KG1 (cell line): ENCODE results near the gene POLR2J.
"Not testable (repeated sequence)": the region's sequence is repeated elsewhere in the genome, so short reads cannot be mapped to it uniquely, and the experiment has no call there.

Experiments
- DNase-seq: peaks from one replicate; lab custom pipeline; 2025; lab: John Stamatoyannopoulos, UW

Gene POLR2J

DNA sequence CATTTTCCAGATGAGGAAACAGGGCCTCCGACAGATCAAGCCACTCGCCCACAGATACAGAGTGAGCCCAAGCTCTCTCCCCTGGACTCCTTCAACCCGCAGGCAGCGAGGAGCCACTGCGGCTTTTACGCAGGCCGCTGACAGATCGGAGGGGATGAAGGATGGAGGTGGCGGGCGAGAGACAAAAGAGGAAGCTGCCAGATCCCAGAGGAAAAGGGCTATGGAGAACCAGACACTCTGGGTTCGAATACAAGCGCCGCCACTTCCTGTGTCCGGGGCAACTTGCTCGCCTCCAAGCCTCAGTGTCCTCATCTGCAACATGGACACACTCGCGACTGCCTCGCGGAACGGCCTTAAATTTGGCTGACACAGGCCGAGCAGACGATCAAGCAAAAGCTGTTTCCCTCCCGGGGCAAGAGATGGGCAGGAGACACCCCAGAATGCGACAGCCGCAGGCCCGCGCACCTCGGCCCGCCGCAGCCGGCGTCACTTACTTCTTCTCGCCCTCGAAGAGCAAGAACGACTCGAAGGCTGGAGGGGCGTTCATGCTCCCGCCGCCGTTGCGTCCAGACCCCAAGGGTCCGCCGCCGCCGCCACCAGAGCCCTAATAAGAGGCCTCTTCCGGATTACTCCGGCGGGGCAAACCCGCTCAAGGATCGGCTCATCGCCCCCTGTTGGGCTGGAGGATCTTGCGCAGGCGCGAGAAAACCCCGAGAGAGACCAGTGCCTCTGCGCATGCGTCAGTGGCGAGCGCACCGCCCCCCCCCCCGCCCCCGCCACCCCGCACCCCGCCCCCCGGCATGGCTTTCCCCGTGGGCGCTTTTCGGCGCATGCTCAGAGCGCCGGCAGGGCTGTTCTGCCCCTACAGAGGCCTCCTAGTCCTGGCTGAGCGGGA is at the start of gene POLR2J:
POLR2J (minus strand) TSS at position 609 of the 895 bp plus-strand sequence; CDS start at position 547, 62 bp downstream.
- not testable (repeated sequence) for DNase-seq

DNA sequence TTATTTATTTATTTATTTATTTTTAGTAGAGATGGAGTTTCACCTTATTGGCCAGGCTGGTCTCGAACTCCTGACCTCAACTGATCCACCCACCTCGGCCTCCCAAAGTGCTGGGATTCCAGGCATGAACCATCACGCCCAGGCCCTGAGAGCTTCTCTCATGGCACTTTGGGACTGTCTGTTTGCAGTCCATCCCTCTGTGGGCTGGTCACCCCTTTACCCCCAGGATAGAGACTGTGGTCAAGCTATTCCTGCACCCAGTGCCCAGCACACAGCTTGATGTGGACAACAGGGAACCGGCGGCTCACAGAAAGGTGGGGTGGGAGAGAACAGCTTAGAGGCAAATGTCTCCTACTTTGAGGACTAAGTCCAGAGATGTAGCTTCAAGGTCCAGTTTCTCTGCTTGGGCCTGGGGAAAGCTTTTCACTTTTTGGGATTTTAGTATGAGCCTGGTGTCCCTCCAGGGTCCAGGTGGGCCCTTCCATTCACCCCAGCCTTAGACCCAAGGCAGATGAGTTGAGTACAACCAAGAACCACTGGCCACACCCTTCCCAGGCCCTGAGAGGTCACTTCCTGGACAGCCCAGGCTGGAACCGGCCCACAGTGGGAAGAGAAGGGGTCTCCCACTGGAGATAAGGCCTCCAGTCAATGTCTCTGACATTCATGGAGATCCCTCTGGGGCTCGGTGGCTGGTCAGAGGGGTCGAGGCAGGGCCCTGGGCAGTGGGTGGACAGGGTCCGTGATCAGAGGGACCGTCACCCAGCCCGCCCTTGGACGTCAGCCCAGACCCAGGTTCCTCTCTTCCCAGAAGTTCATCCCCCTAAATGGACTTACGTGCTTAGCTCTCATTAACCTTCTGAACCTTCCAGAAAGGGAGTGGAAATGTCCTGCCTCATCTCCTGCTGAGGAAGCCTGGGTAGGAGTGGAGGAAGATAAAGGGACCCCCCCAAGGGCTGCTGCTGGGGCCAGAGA is 49.4 kb upstream of the POLR2J start:
- not testable (repeated sequence) for DNase-seq

DNA sequence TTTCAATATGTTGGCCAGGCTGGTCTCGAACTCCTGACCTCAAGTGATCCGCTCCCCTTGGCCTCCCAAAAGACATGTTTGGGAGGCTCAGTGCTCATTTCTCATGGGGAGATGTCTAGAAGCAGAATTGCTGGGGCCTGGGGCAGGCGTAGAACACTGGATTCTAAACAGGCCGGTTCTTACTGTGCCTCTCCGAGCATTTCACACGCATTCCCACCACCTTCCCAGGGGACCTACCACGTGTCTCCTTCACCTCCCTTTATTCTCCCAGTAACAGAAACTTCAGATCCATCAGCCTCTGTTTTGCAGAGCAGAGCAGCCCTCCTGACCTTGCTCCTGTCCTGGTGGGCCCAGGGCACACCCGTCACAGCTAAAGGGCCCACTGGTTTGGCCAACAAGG is 48.5 kb upstream of the POLR2J start:
- not testable (repeated sequence) for DNase-seq

DNA sequence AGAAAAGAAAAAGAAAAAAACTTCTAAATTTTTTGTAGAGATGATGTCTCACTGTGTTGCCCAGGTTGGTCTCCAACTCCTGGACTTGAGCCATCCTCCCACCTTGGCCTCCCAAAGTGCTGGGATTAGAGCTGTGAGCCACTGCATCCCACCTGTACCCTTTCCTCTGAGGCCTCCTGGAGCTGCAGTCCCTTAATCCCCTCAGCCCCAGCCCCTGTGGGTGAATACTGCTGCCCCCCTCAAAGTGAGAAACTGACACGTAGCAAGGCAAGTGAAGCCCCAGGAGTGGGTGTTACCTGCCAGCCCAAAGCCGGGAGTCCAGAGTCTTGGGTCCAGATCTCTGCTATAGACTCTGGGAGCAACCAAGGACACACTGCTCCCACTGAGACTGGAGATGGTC is 46.1 kb upstream of the POLR2J start:
- not testable (repeated sequence) for DNase-seq

DNA sequence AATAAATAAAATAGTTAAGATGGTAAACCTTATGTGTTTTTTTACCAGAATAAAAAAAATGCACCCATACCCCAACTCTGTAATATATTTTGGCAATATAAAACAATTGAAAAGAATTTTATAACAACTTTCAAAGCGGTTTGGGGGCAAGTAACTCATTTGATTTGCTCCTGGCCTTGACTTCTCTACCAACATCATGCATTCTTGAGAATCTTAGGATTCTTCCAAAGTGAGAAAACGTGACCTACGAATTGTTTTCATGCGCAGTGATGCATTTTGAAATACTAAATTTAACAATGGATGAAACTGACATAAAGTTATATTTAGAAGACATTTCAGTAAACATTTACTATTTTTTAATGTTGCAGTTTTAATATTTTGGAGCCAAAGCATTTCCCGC is 42.1 kb upstream of the POLR2J start:
- not testable (repeated sequence) for DNase-seq

DNA sequence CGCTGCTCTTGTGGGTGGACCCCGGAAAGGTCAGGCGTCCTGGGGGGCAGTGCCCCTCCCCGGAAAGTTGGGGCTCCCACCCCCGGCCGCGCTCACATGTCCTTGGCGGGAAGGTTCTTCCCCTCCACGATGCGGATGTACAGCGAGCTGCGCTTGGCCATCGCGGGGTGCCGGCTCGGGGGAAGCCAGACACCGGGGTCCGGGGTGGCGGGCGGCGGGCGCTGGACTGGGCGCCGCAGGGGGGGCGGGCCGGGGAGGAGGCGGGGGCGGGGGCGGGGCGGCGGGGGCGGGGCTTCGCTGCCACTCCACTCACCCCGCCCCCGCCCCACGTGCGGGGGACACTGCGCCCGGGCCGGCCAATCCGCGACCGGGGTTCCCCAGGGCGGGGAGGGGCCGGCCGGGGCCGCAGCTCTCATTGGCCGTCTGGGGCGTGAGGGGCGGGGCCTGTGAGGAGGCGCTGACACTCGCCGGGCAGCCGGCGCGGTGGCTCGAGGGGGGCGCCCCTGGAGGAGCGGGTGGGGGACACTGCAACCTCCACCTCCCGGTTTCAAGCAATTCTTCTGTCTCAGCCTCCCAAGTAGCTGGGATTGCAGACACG is 38.9 kb upstream of the POLR2J start, which contains the start of gene RASA4B:
RASA4B (minus strand) TSS at position 228 of the 598 bp plus-strand sequence; CDS start at position 161, 67 bp downstream.
- not testable (repeated sequence) for DNase-seq

DNA sequence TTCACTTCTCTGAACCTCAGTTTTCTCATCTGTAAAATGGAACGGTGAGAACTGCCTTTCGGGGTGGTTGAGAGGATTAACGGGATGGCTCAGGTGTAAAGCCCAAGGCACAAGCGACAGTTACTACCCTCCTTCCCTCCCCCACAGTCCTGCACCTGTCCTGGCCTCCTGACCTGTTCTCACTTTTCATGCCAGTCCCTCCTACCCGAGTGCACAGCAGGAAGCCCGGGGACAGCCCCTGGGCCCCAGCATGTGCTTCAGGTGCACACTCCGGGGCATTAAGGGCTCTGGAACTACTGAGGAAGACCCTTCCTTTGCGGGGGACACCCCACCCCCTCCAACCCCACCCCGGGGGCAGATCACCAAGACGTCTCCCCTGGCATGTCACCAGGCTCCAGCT is 38.2 kb upstream of the POLR2J start:
- not testable (repeated sequence) for DNase-seq

DNA sequence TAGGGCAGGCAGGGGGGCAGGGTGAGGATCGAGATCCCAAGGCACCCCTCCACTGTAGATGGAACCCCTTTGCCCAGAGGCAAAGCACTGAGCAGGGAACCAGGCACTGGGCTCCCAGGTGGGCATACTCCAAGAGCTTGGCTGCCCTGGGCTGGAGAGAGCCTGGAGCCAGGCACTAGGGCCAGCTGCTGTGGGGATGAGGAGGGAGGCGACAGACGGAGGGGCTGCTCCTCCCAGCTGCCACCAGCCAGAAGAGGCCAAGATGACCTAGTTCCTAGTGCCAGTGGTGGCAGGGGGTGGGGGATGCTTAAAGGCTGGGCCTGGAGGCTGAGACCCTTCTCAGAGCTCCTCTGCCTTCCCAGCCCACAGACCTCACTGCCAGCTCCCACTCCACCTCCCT is 37.2 kb upstream of the POLR2J start:
- DNase-seq, result not testable (repeated sequence)

DNA sequence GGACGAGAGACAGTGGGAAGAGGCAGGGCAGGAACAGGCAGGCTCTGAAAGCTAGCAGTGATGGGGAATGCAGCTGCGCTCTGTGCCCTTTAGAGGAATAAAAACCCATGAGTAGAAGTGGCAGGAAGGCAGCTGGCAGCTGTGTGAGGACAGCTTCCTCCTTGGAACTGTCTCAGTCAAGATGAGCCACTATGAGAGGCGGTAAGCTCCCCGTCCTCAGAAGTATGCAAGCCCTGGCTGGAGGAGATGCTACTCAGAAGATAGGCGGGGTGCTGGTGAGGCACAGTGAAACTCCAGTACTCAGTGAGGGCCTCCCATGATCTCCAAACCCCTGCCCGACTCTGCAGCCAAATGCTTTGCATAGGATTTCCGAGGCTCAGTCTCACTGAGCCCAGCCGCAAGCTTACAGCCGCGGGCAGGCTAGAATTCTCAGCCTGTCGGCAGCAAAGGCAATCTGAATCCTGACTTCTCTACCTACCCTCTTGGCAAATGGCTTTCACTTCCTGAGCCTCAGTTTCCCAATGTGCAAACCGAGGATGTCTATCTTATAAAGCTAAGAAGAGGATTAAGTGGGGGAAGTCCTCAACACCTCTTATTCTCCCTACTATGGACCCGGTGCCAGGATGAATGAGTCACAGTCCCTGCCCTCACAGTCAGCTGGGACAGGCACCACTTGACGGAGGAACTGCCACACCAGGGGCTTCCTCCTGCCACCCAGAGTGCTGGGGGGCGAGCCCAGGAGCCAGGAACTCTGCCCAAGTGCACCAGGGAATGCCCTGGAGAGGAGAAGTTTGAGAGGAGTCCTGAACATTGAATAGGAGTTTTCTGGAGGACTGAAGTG is 36.4 kb upstream of the POLR2J start:
- not testable (repeated sequence) for DNase-seq

DNA sequence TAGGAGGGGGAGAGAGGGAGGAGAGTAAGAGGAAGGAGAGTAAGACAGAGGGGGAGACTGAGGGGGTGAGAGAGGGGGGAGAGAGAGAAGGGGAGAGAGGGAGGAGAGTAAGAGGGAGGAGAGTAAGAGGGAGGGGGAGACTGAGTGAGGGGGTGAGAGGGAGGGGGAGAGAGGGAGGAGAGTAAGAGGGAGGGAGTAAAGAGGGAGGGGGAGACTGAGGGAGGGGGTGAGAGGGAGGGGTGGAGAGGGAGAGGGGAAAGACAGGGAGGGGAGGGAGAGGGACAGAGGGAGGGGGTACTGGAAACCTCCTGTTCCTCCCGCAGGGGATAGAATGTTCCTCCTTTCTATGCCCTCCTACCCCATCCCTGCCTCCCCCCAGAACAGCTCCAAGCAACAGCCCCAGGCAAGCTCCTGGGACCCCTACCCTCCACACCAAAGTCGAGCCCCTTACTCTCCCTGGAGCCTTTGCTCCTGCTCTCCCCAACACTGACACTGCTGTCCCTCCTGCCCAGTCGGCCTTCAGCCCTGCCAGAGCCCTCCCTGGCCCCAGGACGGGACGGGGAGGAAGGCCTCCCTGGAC is 34.0 kb upstream of the POLR2J start:
- DNase-seq, result not testable (repeated sequence)

DNA sequence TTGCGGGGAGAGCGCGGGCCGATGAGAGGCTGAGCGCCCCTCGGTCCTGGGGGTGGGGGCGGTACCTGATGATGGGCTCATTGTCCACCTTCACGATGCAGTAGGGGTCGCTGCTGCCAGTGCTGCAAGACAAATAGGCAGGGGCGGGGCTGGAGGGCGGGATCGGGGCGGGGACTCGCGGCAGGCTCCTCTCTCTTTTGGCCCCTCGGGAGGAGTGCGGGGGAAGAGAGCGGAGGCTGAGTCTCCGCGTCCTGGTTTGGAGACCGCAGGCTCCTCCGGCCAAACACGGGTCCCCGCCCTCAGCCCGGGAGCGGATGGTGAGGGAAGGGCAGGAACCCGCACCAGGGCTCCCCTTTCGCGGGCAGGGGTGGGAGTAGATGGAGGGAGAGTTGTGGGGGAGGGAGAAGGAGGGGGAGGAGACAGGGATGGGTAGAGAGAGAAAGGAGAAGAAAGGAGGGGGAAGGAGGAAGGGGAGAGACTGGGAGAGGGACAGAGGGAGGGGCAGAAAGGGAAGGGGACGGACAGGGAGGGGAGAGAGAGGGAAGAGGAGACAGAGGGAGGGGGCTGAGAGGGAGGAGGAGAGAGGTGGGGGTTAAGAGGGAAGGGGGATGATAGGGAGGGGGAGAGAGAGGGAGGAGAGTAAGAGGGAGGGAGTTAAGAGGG is 33.3 kb upstream of the POLR2J start:
- DNase-seq, result not testable (repeated sequence)

DNA sequence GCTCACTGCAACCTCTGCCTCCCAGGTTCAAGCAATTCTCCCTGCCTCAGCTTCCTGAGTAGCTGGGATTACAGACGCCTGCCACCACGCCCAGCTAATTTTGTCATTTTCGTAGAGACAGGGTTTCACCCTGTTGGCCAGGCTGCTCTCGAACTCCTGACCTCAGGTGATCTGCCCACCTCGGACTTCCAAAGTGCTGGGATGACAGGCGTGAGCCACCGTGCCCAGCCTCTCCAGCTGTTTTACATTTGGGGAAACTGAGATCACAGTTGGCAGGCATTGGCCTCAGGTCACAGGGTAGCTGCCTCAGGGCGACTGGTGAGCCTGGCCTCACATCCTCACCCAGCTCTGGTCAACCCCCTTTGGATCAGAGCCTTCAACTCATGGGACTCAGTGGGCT is 31.9 kb upstream of the POLR2J start:
- not testable (repeated sequence) for DNase-seq

DNA sequence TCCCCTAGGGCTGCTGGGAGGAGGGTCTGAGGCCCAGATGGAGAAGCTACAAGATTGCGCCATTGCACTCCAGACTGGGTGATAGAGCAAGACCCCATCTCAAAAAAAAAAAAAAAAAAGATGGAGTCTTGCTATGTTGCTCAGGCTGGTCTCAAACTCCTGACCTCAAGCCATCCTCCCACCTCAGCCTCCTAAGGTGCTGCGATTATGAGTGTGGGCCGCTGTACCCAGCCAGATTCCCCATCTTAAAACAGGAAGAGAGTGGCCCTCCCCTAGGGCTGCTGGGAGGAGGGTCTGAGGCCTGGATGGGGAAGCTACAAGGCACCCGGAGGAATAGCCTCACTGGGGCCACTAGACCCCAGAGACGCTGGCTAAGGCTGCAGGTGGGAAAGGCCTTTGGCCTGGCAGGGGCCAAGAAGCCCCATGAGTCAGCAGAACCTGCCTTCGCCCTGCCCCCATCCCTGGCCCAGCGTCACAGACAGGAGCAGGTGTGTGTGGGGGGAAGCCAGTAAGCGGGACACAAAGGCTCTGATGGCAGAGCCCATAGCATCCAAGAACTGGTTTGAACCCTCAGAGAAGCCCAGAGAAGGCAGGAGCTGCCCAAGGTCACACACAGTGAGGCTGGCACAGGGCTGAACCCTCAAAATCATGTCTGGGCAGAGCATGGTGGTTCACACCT is 28.8 kb upstream of the POLR2J start:
- not testable (repeated sequence) for DNase-seq

DNA sequence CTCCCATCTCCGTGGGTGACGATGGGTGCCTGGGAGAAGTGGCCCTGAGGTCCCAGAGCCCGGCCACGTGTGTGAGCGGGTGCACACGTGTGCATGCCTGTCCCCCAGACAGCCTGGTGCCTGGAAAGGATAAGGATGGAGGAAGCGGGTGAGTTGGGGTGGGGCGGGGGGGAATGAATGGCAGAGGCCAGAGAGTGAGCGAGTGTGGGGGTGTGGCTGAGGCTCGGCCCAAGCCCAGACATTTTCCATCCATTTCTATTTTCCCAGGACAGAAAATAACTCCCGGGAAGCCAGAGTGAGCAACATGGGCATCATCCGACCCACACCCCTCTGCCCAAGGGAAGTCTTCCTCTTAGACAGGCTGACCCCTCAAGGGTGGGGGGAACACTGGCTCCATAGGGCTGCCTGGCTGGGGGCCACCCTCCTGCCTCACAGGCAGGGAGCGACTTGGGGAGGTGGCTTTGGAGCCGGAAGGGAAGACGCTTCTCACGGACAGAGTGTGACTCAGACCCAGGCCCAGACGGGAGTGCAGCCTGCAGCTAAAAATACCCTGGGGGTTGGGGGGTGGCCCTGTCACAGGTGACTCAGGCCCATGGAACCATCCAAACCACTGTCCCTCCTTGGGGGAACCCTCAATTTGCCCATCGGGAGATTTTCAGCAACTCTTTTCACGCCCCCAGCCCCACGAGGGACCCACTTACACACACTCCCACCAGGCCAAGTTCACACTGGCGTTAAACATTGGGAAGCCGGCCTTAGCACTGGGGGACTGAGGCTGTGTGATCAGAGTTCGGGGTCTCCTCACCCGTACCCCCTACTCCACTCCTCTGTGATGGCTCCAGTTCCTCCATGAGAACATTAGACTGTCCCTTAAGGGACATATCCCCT is 26.8 kb upstream of the POLR2J start:
- DNase-seq, result not testable (repeated sequence)

DNA sequence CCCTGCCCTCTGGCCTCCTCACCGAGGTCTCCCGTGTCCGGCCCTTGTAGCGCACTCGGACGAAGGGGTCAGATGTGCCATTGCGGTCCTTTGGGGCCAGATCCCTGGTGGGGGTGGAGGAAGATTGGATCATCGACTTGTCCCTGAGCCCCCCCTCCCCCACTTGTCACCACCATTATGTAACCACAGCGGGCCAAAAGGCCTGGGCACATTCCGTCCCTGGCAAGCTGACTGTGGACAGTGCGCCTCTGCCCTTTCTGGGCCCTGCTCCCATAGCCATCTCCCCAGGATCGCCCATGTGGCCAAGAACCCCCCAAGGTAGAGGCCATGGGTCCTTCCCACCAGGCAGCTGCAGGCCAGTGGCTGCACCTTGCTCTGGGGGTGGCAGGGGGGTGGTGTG is 24.4 kb upstream of the POLR2J start:
- DNase-seq, result not testable (repeated sequence)

DNA sequence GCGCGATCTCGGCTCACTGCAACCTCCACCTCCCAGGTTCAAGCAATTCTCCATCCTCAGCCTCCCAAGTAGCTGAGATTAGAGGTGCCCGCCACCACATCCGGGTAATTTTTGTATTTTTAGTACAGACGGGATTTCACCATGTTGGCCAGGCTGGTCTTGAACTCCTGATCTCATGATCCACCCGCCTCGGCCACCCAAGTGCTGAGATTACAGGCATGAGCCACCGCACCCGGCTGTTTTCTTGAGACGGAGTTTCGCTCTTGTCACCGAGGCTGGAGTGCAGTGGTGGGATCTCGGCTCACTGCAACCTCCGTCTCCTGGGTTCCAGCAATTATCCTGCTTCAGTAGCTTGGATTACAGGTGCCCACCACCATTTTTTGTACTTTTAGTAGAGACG is 19.6 kb upstream of the POLR2J start:
- not testable (repeated sequence) for DNase-seq

DNA sequence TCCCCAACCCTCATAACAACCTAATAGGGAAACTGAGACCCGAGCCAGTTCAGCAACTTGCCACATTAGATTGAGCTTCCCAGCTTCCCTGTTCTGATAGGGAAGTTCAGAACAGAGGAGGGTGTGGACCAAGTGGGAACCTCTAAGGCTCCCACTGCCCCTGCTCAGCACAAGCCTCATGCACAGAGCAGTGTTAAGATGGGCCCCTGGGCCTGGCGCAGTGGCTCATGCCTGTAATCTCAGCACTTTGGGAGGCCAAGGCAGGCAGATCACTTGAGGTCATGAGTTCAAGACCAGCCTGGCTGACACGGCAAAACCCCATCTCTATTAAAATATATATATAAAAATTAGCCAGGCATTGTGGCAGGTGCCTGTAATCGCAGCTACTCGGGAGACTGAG is 18.6 kb upstream of the POLR2J start:
- DNase-seq, result not testable (repeated sequence)

DNA sequence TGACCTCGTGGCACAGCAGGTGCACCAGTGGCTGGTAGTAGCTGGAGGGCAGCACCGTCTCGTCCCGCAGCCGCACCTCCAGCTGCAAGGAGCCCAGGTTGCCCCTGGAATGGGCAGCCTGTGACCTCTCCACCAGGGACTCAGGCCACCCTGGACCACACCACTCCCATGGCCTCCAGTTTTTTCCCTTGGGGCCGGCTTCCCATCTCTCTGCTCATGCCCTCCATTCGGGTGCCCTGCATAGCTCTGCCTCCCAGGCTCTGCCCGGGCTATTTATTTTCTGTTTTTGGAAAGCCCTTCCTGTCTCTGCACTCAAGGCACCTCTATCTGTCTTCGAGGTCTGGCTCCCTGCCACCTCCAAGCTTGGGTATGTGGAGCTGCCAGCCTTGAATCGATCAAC is 18.1 kb upstream of the POLR2J start:
- not testable (repeated sequence) for DNase-seq
